GM12878 (cell line): ENCODE data around the gene PSMA2. TPM values are rescaled to one million over a fixed set of nuclear protein-coding genes. Genes with fewer than 3 reads are reported as not detected.

Source experiments
- ATAC-seq: fragments of 200-7000 bp; cut with Tn5 transposase; 3 replicates; pipeline ENCODE4 v1.9.1; 2020; ENCODE audit warnings: mild to moderate bottlenecking, moderate library complexity
- BruUV-seq: library from RNA; stranded (reverse); fragments of 400-500 nt; replicated peaks from 2 replicates; lab custom pipeline; 2021; lab: Mats Ljungman, UMichigan
- CTCF ChIA-PET: fragments of 300-600 bp; sonication (Branson Sonifier 250); formaldehyde crosslinking; extraction: SDS; loops from one replicate; lab custom pipeline; 2021; ENCODE audit warnings: inconsistent platforms; lab: Yijun Ruan, JAX
- POLR2A ChIA-PET: fragments of 350-600 bp; formaldehyde crosslinking; extraction: SDS; loops from one replicate; lab custom pipeline; 2021; ENCODE audit warnings: inconsistent platforms; lab: Charles Lee
- RAD21 ChIA-PET: fragments of 300-600 bp; sonication (Branson Sonifier 250); formaldehyde crosslinking; loops from one replicate; lab custom pipeline; 2023; ENCODE audit warnings: antibody characterized with exemption; ENCODE audit not compliant: unreplicated experiment; lab: Charles Lee
- SMC1A ChIA-PET: fragments of 300-600 bp; sonication (Branson Sonifier 250); formaldehyde crosslinking; loops from one replicate; lab custom pipeline; 2023; ENCODE audit not compliant: unreplicated experiment, uncharacterized antibody; lab: Charles Lee
- DNase-seq: peaks from one replicate; pipeline ENCODE4 v3.0.0-alpha.2; 2011; ENCODE audit warnings: low read depth, low spot score
- FAIRE-seq: peaks from 3 replicates; lab custom pipeline; 2011; peaks lifted over from hg19 to GRCh38; lab: Jason Lieb, UNC
- H2AFZ ChIP-seq: 2 replicates; pipeline ENCODE4 v1.6.0; 2011; ENCODE audit warnings: low read depth, low read length, control low read depth; ENCODE audit not compliant: control insufficient read depth
- H3K27ac ChIP-seq: 2 replicates; pipeline ENCODE4 v1.5.1; 2011; ENCODE audit warnings: control low read depth; ENCODE audit not compliant: control insufficient read depth, insufficient read depth
- H3K27me3 ChIP-seq, 2 experiments: replicated peaks in 1 of 2; 2 replicates each; pipeline versions ENCODE4 v1.6.0 to v1.6.1; 2011; ENCODE audit warnings: low read length in 1 of 2; ENCODE audit not compliant: control insufficient read depth in 2 of 2, insufficient read depth in 2 of 2
- H3K36me3 ChIP-seq, 2 experiments: 2 replicates each; pipeline ENCODE4 v1.5.1; 2011; ENCODE audit warnings: low read length in 1 of 2; ENCODE audit not compliant: control insufficient read depth in 2 of 2, insufficient read depth in 2 of 2
- H3K4me1 ChIP-seq: 2 replicates; pipeline ENCODE4 v1.6.1; 2011; ENCODE audit warnings: mild to moderate bottlenecking, low read length, moderate library complexity, mixed read lengths; ENCODE audit not compliant: control insufficient read depth, insufficient read depth
- H3K4me2 ChIP-seq: 2 replicates; pipeline ENCODE4 v1.6.0; 2011; ENCODE audit warnings: control low read depth; ENCODE audit not compliant: control insufficient read depth, insufficient read depth
- H3K4me3 ChIP-seq: fragments of 200-600 bp; sonication (generic); 2 replicates; pipeline ENCODE4 v1.5.1; 2016
- H3K79me2 ChIP-seq: 2 replicates; pipeline ENCODE4 v1.6.0; 2011; ENCODE audit warnings: low read length; ENCODE audit not compliant: control insufficient read depth, insufficient read depth
- H3K9ac ChIP-seq: 2 replicates; pipeline ENCODE4 v1.8.0; 2011; ENCODE audit warnings: low read length, control low read depth, mixed read lengths; ENCODE audit not compliant: control insufficient read depth, insufficient read depth
- H3K9me3 ChIP-seq: replicated peaks from 3 replicates; pipeline ENCODE4 v1.5.1; 2011; ENCODE audit warnings: mild to moderate bottlenecking, low read length; ENCODE audit not compliant: control insufficient read depth, insufficient read depth
- H4K20me1 ChIP-seq: 2 replicates; pipeline ENCODE4 v1.6.0; 2011; ENCODE audit not compliant: control insufficient read depth, insufficient read depth
- HCFC1 ChIP-seq: fragments of 150-350 bp; IDR thresholded peaks from 2 replicates; pipeline ENCODE4 v1.6.1; 2014; ENCODE audit warnings: low read length
- PAX8 ChIP-seq: fragments of 450-650 bp; IDR thresholded peaks from 2 replicates; pipeline ENCODE4 v1.6.1; 2017; ENCODE audit warnings: mild to moderate bottlenecking, moderate library complexity
- RUNX3 ChIP-seq: IDR thresholded peaks from 2 replicates; pipeline ENCODE4 v1.6.1; 2012; ENCODE audit warnings: low read length, inconsistent platforms
- WGBS: methylation state at CpG from one replicate; pipeline ENCODE4 v1.1.6; 2016; ENCODE audit warnings: low lambda C conversion rate; ENCODE audit not compliant: insufficient replicate concordance, insufficient coverage; ENCODE audit errors: missing lambda C conversion rate; 5-methylcytosine and 5-hydroxymethylcytosine counted together
- in situ Hi-C: fragments of 300-500 bp; cut with MboI; formaldehyde crosslinking; loops from 9 replicates; pipeline ENCODE4 v1.14.3; 2018; ENCODE audit warnings: mixed read lengths
- intact Hi-C: fragments of 100-400 bp; cut with micrococcal nuclease; formaldehyde crosslinking; loops from one replicate; pipeline ENCODE4 v1.14.2; 2022; ENCODE audit not compliant: unreplicated experiment
- polyA plus RNA-seq, 11 experiments: library from polyadenylated mRNA; depleted of rRNA in 4 of 11; unstranded in 6 of 11; stranded (reverse) in 5 of 11; fragments of >200 nt; fragmentation: Nextera tagmentation in 4 of 11; fragmentation: Illumina TruSeq in 1 of 11; extraction: Ambion mirVana in 4 of 11; extraction: Trizol in 1 of 11; gene quantifications; 1 replicate in 1 of 11; 2 replicates in 10 of 11; pipeline versions ENCODE4 v1.2.1 to v1.2.3, GENCODE V29; 2011 to 2016; ENCODE audit warnings: inconsistent platforms in 2 of 11, missing spikeins in 2 of 11, low read depth in 1 of 11
- total RNA-seq, 4 experiments: library from RNA; depleted of rRNA in 3 of 4; stranded (reverse); fragments of >200 nt in 3 of 4; fragmentation: Illumina TruSeq in 1 of 4; extraction: Trizol in 1 of 4; gene quantifications; 2 replicates each; pipeline versions ENCODE4 v1.2.1 to v1.2.3, GENCODE V29; 2013 to 2021

Gene PSMA2
- total and polyA plus RNA-seq, 10 of the 15 experiments (the other 5 are each of a cell fraction or from before 2014, with no cell fraction given): 129 to 1,223 (median 317) TPM

- no peak for ATAC-seq
- Histone ChIP-seq H3K9ac (no peak overlapping the region), H3K27me3 (no peaks in the 10 kb centered on the region), H3K4me3 (no peak overlapping the region), H3K9me3 (no peaks in the 10 kb centered on the region), H3K27ac (no peak overlapping the region), H3K4me1 (peaks cover 15% of the 10 kb centered on the region), H4K20me1 (no peaks in the 10 kb centered on the region), H3K4me2 (no peak overlapping the region), H2AFZ (no peak overlapping the region), H3K36me3 (peaks cover 6 to 10% of the 10 kb centered on the region in 2 experiments), H3K79me2 (peaks cover 2% of the 10 kb centered on the region; the same call in 1 of the 2 replicates)
- BruUV-seq: no TSS peak
- DNase-seq: no peak
- intact Hi-C loops (loop anchor here (2.0 kb wide), 1 partner anchor 19 kb away; the partner anchor contains the start of genes MRPL32 and PSMA2), in situ Hi-C loops (no loop called here)
- ChIA-PET CTCF (interaction anchor here (0.6 to 2.6 kb wide), 4 partner anchors 9 to 18 kb away, joined by 3 to 9 read pairs (median 4); partner anchors contain the start of gene PSMA2), POLR2A (interaction anchor here (1.4 to 2.6 kb wide), 2 partner anchors 16 to 26 kb away, joined by 3 to 6 read pairs; no protein-coding TSS in a partner anchor), RAD21 (no interaction called here), SMC1A (interaction anchor here (3.9 to 6.1 kb wide), 2 partner anchors 12 to 18 kb away, joined by 33 to 34 read pairs; partner anchors contain the start of genes MRPL32 and PSMA2)
- no peak for FAIRE-seq
- WGBS: 50% methylated on average over 2 of the region's 2 CpGs
- peak; percentile 69 for TF ChIP-seq RUNX3
- TF ChIP-seq PAX8: no peak
- no peak for TF ChIP-seq HCFC1
Observed at GRCh38 chr7:42913591-42913990, 18.4 kb downstream of the PSMA2 start.
